Heart left ventricle (tissue), 16 donors: ENCODE measurements around the gene CEP192. TPM values are rescaled to one million over a fixed set of nuclear protein-coding genes. Genes with fewer than 3 reads are reported as not detected.
"Not testable (repeated sequence)": the region's sequence is repeated elsewhere in the genome, so short reads cannot be mapped to it uniquely, and the experiment has no call there.

Experiments
- ATAC-seq, 4 donors: fragments of 200-7000 bp; cut with Tn5 transposase; one replicate each; pipeline ENCODE4 v1.9.1; 2020 to 2022; ENCODE audit warnings: moderate library complexity in 4 of 4, mild to moderate bottlenecking in 3 of 4, moderate number of reproducible peaks in 1 of 4
- DNase-seq, 5 donors: peaks; one replicate each; pipeline ENCODE4 v3.0.0-alpha.2; 2020
- H3K27ac ChIP-seq, 12 donors: fragments of 200-600 bp; sonication (generic) in 4 of 12; one replicate each; pipeline versions ENCODE4 v1.5.0 to v1.8.0; 2016 to 2022; ENCODE audit warnings: mild to moderate bottlenecking in 2 of 12
- H3K27me3 ChIP-seq, 9 donors: fragments of 200-600 bp; sonication (generic) in 2 of 9; one replicate each; pipeline versions ENCODE4 v1.5.1 to v1.8.0; 2016 to 2022; ENCODE audit warnings: mild to moderate bottlenecking in 3 of 9
- H3K36me3 ChIP-seq, 9 donors: fragments of 200-600 bp; sonication (generic) in 2 of 9; one replicate each; pipeline versions ENCODE4 v1.5.0 to v1.8.0; 2018 to 2022; ENCODE audit warnings: mild to moderate bottlenecking in 2 of 9
- H3K4me1 ChIP-seq, 12 donors: fragments of 200-600 bp; sonication (generic) in 4 of 12; one replicate each; pipeline versions ENCODE4 v1.5.0 to v1.8.0; 2016 to 2022; ENCODE audit warnings: mild to moderate bottlenecking in 3 of 12
- H3K4me3 ChIP-seq, 12 donors: fragments of 200-600 bp; sonication (generic) in 4 of 12; one replicate each; pipeline versions ENCODE4 v1.5.0 to v1.8.0; 2017 to 2022; ENCODE audit warnings: mild to moderate bottlenecking in 9 of 12, moderate library complexity in 4 of 12
- H3K9me3 ChIP-seq, 12 donors: fragments of 200-600 bp; sonication (generic) in 4 of 12; one replicate each; pipeline versions ENCODE4 v1.5.0 to v1.8.0; 2016 to 2022; ENCODE audit warnings: mild to moderate bottlenecking in 1 of 12
- CTCF ChIP-seq, 12 donors: fragments of 200-600 bp; sonication (generic) in 4 of 12; IDR thresholded peaks; one replicate each; pipeline versions ENCODE4 v1.5.0 to v1.8.0; 2018 to 2022; ENCODE audit warnings: antibody characterized with exemption in 12 of 12, mild to moderate bottlenecking in 5 of 12
- POLR2A ChIP-seq, 2 donors: fragments of 450-650 bp; IDR thresholded peaks; one replicate each; pipeline ENCODE4 v1.6.1; 2017; ENCODE audit warnings: antibody characterized with exemption in 2 of 2, mild to moderate bottlenecking in 2 of 2, moderate library complexity in 2 of 2
- WGBS, 4 donors: extraction: QIAGEN DNeasy Blood & Tissue Kit in 2 of 4; methylation state at CpG; one replicate each; pipeline versions ENCODE4 v1.1.5 to v1.1.7; 2013 to 2018; 5-methylcytosine and 5-hydroxymethylcytosine counted together
- intact Hi-C, 10 donors: fragments of 100-400 bp; cut with DNase I; formaldehyde crosslinking; loops; one replicate each; pipeline versions ENCODE4 v1.11.1 to v1.14.2; 2022
- polyA plus RNA-seq, 2 donors: library from polyadenylated mRNA; stranded (reverse); fragments of 200-250 nt; gene quantifications; one replicate each; pipeline ENCODE4 v1.2.3, GENCODE V29; 2013
- total RNA-seq, 9 donors: library from RNA; depleted of rRNA in 2 of 9; stranded (reverse); fragments of >200 nt in 2 of 9; fragmentation: NEBNext Ultra II Directional in 3 of 9; extraction: Animal tissue kit (Norgen Biotek cat#: 25700) in 3 of 9; gene quantifications; one replicate each; pipeline versions ENCODE4 v1.1.0 to v1.2.4, GENCODE V29; 2016 to 2023
- donor health status: ischemic (EF 13 %, LVEDD 7.1; RV severe dilation, severe dysfunction).
- donor health status: healthy with polysubstance abuse.
- donor health status: DM: no; HTN: yes; CAD: no.
- donor health status: DM: no; HTN: no; CAD: no.
- donor health status: ischemic (EF 25% LVEDD 6.9; RV normal size, moderate dysfunction).
- donor health status: ischemic (EF 25% LVEDD 5.7; RV mildly dilated, moderate dysfunction).
- donor health status: healthy.
- donor health status: DM: yes; HTN: yes; CAD: no.
- donor health status: ischemic (EF 35%, LVEDD 5.7; RV mildly dilated, moderate dysfunction).
- donor health status: nonischemic (EF 11% LVEDD 7.7; RV severe dilation, severe dysfunction).
- donor health status: DM: yes; HTN: yes; CAD: no.
- donor health status: PGD.
- donor health status: ischemic (EF 29% LVEDD 5.4; RV normal size, mild dysfunction).
- donor health status: nonischemic (EF 23%, LVEDD 6.1; RV moderate dilation, normal function).

The CEP192 gene
- total and polyA plus RNA-seq, 11 donors = 5.5 to 36.3 (median 24.1) TPM

GRCh38 chr18:13095466-13095865, 104.3 kb downstream of the CEP192 start:
- DNase-seq (no peak), ATAC-seq (no peak)
- Histone ChIP-seq H3K27ac (no peak overlapping the region), H3K9me3 (no peaks in the 10 kb centered on the region), H3K4me3 (no peak overlapping the region), H3K4me1 (peaks cover 0 to 5% (median 0%) of the 10 kb centered on the region in 12 donors), H3K27me3 (no peaks in the 10 kb centered on the region), H3K36me3 (peaks cover 0 to 86% (median 81%) of the 10 kb centered on the region in 9 donors)
- TF ChIP-seq CTCF (IDR thresholded peaks at IDR 0.05) (no peak), POLR2A (IDR thresholded peaks at IDR 0.05) (no peak)
- 88 to 98% (median 93%) methylated on average over 10 to 12 of the region's 12 CpGs for WGBS, 4 donors
- intact Hi-C loops = loop anchor here in 1 of 10 donors (10.0 kb wide), 1 partner anchor 91 kb away; no protein-coding TSS in a partner anchor

- Histone ChIP-seq H3K4me3 (no peak overlapping the region), H3K4me1 (peaks cover 0 to 7% (median 0%) of the 10 kb centered on the region in 12 donors), H3K9me3 (no peaks in the 10 kb centered on the region), H3K36me3 (peaks cover 0 to 86% (median 81%) of the 10 kb centered on the region in 9 donors), H3K27me3 (no peaks in the 10 kb centered on the region), H3K27ac (no peak overlapping the region)
- intact Hi-C loops = loop anchor here in 1 of 10 donors (10.0 kb wide), 1 partner anchor 91 kb away; no protein-coding TSS in a partner anchor
- DNase-seq = no peak
- no peak for ATAC-seq
- TF ChIP-seq POLR2A (IDR thresholded peaks at IDR 0.05) (no peak), CTCF (IDR thresholded peaks at IDR 0.05) (no peak)
- 96 to 98% (median 97%) methylated on average over 9 of the region's 9 CpGs for WGBS, 4 donors
Measured at GRCh38 chr18:13096232-13096631, 105.1 kb downstream of the CEP192 start.

GRCh38 chr18:13096719-13097118, 105.6 kb downstream of the CEP192 start:
- no peak overlapping the region for H3K4me3 ChIP-seq
- 89 to 97% (median 93%) methylated on average over 3 of the region's 3 CpGs for WGBS, 4 donors
- no peak for ATAC-seq
- no peak overlapping the region for H3K27ac ChIP-seq
- TF ChIP-seq CTCF (IDR thresholded peaks at IDR 0.05) (no peak), POLR2A (IDR thresholded peaks at IDR 0.05) (no peak)
- no peak for DNase-seq
- H3K4me1 ChIP-seq = peaks cover 0 to 9% (median 0%) of the 10 kb centered on the region in 12 donors
- intact Hi-C loops = loop anchor here in 1 of 10 donors (10.0 kb wide), 1 partner anchor 92 kb away; no protein-coding TSS in a partner anchor
- H3K27me3 ChIP-seq = no peaks in the 10 kb centered on the region
- no peaks in the 10 kb centered on the region for H3K9me3 ChIP-seq
- peaks cover 0 to 89% (median 83%) of the 10 kb centered on the region in 9 donors for H3K36me3 ChIP-seq

GRCh38 chr18:13098104-13098503, 106.9 kb downstream of the CEP192 start:
- not testable (repeated sequence) for H3K27me3 ChIP-seq, H3K9me3 ChIP-seq, H3K27ac ChIP-seq, DNase-seq, ATAC-seq, H3K4me3 ChIP-seq
- intact Hi-C loops = loop anchor here in 1 of 10 donors (10.0 kb wide), 1 partner anchor 93 kb away; no protein-coding TSS in a partner anchor
- Histone ChIP-seq H3K4me1 (peaks cover 0 to 11% (median 0%) of the 10 kb centered on the region in 12 donors), H3K36me3 (peaks cover 2 to 90% (median 83%) of the 10 kb centered on the region in 9 donors)
- 96 to 98% (median 97%) methylated on average over 10 to 26 of the region's 26 CpGs for WGBS, 4 donors
